Stimulated activated CD8-positive, alpha-beta memory T cell treated with anti-CD3 and anti-CD28 coated beads, Interleukin-4, amount 100 ng/mL, for 24 hours (primary cell): Measurements from ENCODE around the gene ACTN3.
"Not testable (repeated sequence)": the region's sequence is repeated elsewhere in the genome, so short reads cannot be mapped to it uniquely, and the experiment has no call there.

ENCODE experiments used
- DNase-seq: peaks from one replicate; pipeline ENCODE4 v3.0.0-alpha.2; 2020; ENCODE audit warnings: low read depth

Gene ACTN3

DNA sequence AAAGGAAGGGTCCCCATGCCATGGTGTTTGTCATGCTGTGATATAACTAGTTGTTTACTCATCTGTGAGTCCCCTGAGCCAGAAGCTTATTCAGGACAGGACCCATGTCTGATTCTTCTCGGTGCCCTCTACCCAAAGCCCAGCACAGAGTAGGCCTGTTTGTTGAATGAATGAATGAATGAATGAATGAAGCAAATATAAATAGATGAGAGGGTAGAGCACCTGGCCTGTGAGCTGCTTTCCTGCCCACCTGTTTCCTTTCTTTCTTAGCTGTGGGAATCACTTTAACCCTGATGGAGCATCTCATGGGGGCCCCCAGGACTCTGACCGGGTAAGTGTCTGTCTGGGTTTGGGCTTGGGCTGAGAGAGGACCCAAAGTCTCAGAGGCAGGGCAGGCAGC lies 53.5 kb downstream of the ACTN3 start:
- DNase-seq, result no peak

DNA sequence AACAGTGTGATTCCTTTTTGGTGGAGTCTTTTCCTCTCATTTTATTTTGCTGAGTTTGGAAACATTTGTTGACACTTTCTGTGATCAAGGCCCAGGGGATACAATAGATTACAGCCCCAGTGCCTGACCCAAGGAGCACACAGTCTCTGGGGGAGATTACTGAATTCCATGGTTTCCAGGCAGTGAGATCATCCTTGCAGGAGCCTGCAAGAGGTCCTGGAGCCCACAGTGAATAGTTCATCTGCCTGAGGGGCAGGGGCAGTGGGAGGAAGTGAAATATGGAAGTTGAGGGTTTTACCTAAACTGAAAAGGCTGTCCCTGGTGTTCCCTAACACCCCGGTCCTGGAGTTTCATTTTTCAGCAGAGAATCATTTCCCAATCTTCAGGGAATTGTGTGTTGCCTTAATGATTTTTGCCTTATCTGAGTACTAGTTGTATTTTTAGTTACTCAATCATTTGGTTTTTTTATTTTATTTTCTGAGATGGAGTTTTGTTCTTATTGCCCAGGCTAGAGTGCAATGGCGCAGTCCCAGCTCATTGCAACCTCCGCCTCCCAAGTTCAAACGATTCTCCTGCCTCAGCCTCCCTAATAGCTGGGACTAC lies 54.0 kb downstream of the ACTN3 start:
- no peak for DNase-seq

- DNase-seq, result no peak
These were observed 56.4 kb downstream of the ACTN3 start for GRCh38 chr11:66603072-66603471.

DNA sequence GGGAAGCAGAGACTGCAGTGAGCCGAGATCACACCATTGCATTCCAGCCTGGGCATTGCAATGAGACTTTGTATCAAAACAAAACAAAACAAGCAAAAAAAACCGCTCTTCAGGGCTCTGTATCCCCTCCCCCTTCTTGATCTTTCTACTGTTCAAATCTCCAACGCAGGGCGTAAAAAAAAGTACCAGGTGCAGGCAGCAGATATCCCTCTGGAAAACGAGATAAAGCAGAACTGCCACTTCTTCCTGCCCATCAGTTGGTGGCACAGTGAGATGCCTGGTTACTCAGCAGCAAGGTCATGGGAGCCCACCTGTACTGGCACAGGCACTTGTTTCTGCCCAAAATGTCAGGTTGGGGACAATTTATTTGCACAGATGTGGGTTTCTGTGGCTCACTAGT lies 57.5 kb downstream of the ACTN3 start:
- DNase-seq, result no peak

DNA sequence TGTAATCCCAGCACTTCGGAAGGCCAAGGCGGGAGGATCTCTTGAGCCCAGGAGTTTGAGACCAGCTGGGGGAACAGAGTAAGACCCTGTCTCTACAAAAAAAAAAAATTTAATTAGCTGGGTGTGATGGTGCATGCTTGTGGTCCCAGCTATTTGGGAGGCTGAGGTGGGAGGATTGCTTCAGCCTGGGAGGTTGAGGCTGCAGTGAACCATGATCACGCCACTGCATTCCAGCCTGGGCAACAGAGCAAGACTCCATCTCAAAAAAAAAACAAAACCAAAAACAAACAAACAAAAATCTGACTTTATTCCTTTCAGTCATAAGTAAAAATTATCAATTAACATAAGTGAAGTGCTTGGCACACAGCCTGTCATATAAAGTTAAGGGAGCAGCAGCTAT lies 59.9 kb downstream of the ACTN3 start:
- DNase-seq, result not testable (repeated sequence)

GRCh38 chr11:66607126-66607834 lies 60.6 kb downstream of the ACTN3 start:
- no peak for DNase-seq

DNA sequence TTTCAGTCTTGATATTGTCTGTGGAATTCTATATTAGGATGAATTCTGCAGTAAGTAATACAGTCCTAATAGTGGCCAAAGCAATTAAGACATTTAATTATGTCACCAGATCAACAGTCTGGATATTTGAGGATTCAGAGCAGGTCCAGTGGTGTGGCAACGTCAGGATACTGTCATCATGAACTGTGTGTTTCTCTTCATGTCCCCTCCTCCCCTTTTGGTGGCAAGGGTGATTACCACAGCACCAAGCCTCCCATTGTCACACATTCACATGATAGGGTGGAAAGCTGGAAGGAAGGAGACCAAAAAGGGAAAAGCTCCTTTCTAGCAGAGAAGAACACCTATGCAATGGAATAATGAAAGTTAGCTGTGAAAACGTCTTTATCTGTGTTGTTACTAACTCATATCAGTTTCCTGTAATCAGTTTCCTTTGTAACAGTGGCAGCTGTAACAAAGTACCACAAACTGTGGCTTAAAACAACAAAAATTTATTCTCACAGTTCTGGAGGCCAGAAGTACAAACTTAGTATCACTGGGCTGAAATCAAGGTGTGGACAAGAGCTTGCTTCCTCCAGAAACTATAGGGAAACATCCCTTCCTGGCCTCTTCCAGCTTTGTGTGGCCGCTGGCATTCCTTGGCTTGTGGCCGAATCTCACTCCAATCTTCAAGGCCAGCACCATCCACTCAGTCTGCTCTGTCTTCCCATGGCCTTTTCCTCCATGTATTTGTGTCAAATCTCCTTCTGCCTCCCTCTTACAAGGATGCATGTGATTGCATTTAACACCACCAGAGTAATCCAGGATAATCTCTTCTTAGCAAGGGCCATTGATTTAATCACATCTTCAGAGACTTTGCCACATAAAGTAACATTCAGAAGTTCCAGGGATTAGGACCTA lies 63.3 kb downstream of the ACTN3 start:
- no peak for DNase-seq

- DNase-seq, result no peak
These were observed 65.8 kb downstream of the ACTN3 start for GRCh38 chr11:66612458-66612857.
